Upper lobe of left lung (tissue), 4 donors: ENCODE results near the gene GYG1.

Experiments
- EP300 ChIP-seq, 4 donors: sonication (generic); formaldehyde crosslinking; IDR thresholded peaks; one replicate each; pipeline ENCODE4 v1.5.1; 2017; ENCODE audit warnings: antibody characterized with exemption in 4 of 4, control low read depth in 2 of 4
- POLR2AphosphoS5 ChIP-seq, 2 donors: sonication (generic); formaldehyde crosslinking; IDR thresholded peaks; one replicate each; pipeline ENCODE4 v1.5.1; 2017; ENCODE audit warnings: antibody characterized with exemption in 2 of 2
- TF ChIP-seq, protein P1 (sequence below), 6 experiments: fragments of 450-650 bp in 4 of 6; fragments of 200-600 bp in 2 of 6; sonication (generic) in 2 of 6; IDR thresholded peaks; one replicate each; pipeline ENCODE4 v1.5.1; 2016 to 2019; ENCODE audit warnings: antibody characterized with exemption in 6 of 6

GRCh38 chr3:148970271-148970670 lies 21.1 kb upstream of the GYG1 start:
- TF ChIP-seq POLR2AphosphoS5 (IDR thresholded peaks at IDR 0.05), result no peak
- TF ChIP-seq, protein P1, sequence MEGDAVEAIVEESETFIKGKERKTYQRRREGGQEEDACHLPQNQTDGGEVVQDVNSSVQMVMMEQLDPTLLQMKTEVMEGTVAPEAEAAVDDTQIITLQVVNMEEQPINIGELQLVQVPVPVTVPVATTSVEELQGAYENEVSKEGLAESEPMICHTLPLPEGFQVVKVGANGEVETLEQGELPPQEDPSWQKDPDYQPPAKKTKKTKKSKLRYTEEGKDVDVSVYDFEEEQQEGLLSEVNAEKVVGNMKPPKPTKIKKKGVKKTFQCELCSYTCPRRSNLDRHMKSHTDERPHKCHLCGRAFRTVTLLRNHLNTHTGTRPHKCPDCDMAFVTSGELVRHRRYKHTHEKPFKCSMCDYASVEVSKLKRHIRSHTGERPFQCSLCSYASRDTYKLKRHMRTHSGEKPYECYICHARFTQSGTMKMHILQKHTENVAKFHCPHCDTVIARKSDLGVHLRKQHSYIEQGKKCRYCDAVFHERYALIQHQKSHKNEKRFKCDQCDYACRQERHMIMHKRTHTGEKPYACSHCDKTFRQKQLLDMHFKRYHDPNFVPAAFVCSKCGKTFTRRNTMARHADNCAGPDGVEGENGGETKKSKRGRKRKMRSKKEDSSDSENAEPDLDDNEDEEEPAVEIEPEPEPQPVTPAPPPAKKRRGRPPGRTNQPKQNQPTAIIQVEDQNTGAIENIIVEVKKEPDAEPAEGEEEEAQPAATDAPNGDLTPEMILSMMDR (IDR thresholded peaks at IDR 0.05), result no peak
- no peak for TF ChIP-seq EP300 (IDR thresholded peaks at IDR 0.05)
